Activated CD4-positive, alpha-beta T cell treated with anti-CD3 and anti-CD28 coated beads for 24 hours (primary cell): Measurements from ENCODE around the gene SYMPK.

Experiments
- DNase-seq, 2 donors: peaks; one replicate each; pipeline ENCODE4 v3.0.0-alpha.2; 2020; ENCODE audit warnings: low read depth in 2 of 2

The SYMPK gene

GRCh38 chr19:45766869-45767346, 96.0 kb downstream of the SYMPK start:
- no peak for DNase-seq

- DNase-seq, result no peak
Observed at GRCh38 chr19:45766296-45766868, 96.6 kb downstream of the SYMPK start.

- DNase-seq, result no peak
Observed at GRCh38 chr19:45765702-45766295, 97.1 kb downstream of the SYMPK start.
